Peyer's patch (tissue), 4 donors: ENCODE measurements around the gene SLC27A4.

Experiments used
- CTCF ChIP-seq, 6 experiments: fragments of 450-650 bp in 4 of 6; fragments of 200-600 bp in 2 of 6; sonication (generic) in 1 of 6; IDR thresholded peaks; one replicate each; pipeline ENCODE4 v1.5.1; 2017 to 2019; ENCODE audit warnings: antibody characterized with exemption in 6 of 6, mild to moderate bottlenecking in 3 of 6, moderate library complexity in 1 of 6
- POLR2A ChIP-seq, 2 donors: fragments of 450-650 bp; IDR thresholded peaks; one replicate each; pipeline ENCODE4 v1.5.1; 2017; ENCODE audit warnings: antibody characterized with exemption in 2 of 2, mild to moderate bottlenecking in 2 of 2, moderate library complexity in 2 of 2

- TF ChIP-seq CTCF (IDR thresholded peaks at IDR 0.05): no peak
- TF ChIP-seq POLR2A (IDR thresholded peaks at IDR 0.05): no peak
Observed at GRCh38 chr9:128372784-128373183, 32.5 kb downstream of the SLC27A4 start.
